PC-3 (cell line): ENCODE measurements around the gene STIM1. TPM values are rescaled to one million over a fixed set of nuclear protein-coding genes. Genes with fewer than 3 reads are reported as not detected.

Source experiments
- ATAC-seq: fragments of 200-7000 bp; cut with Tn5 transposase; 2 replicates; pipeline ENCODE4 v1.9.1; 2020; ENCODE audit warnings: mild to moderate bottlenecking, moderate library complexity
- BruUV-seq: library from RNA; stranded (reverse); fragments of 400-500 nt; replicated peaks from 2 replicates; lab custom pipeline; 2021; lab: Mats Ljungman, UMichigan
- CTCF ChIA-PET: fragments of 300-600 bp; sonication (Branson Sonifier 250); formaldehyde crosslinking; loops from one replicate; lab custom pipeline; 2022; ENCODE audit warnings: antibody characterized with exemption; lab: Charles Lee
- POLR2A ChIA-PET: fragments of 300-600 bp; sonication (Branson Sonifier 250); formaldehyde crosslinking; loops from one replicate; lab custom pipeline; 2022; ENCODE audit warnings: antibody characterized with exemption; ENCODE audit not compliant: unreplicated experiment; lab: Charles Lee
- DNase-seq: peaks from one replicate; pipeline ENCODE4 v3.0.0-alpha.2; 2015
- H2AFZ ChIP-seq: fragments of 300-600 bp; sonication (generic); 2 replicates; pipeline ENCODE4 v1.6.0; 2016; ENCODE audit warnings: antibody characterized with exemption, low read length
- H3F3A ChIP-seq: fragments of 300-600 bp; sonication (generic); one replicate; pipeline ENCODE4 v1.6.0; 2017; ENCODE audit warnings: antibody characterized with exemption, low read length, control low read depth, mild to moderate bottlenecking; ENCODE audit not compliant: unreplicated experiment
- H3K27ac ChIP-seq: fragments of 300-600 bp; sonication (generic); 2 replicates; pipeline ENCODE4 v1.5.1; 2016; ENCODE audit warnings: mild to moderate bottlenecking, low read length
- H3K27me3 ChIP-seq: fragments of 300-600 bp; sonication (generic); 2 replicates; pipeline ENCODE4 v1.6.1; 2016; ENCODE audit warnings: low read length, mixed read lengths
- H3K36me3 ChIP-seq: fragments of 300-600 bp; sonication (generic); 2 replicates; pipeline ENCODE4 v1.6.1; 2016; ENCODE audit warnings: low read depth, mixed run types, low read length, mixed read lengths
- H3K4me1 ChIP-seq: fragments of 300-600 bp; sonication (generic); 2 replicates; pipeline ENCODE4 v1.5.1; 2016; ENCODE audit warnings: low read length; ENCODE audit not compliant: insufficient read depth
- H3K4me2 ChIP-seq: fragments of 300-600 bp; sonication (generic); 2 replicates; pipeline ENCODE4 v1.6.0; 2016; ENCODE audit warnings: low read length
- H3K4me3 ChIP-seq: fragments of 300-600 bp; sonication (generic); 2 replicates; pipeline ENCODE4 v1.5.1; 2016; ENCODE audit warnings: mild to moderate bottlenecking, low read length, mixed read lengths
- H3K79me2 ChIP-seq: fragments of 300-600 bp; sonication (generic); 2 replicates; pipeline ENCODE4 v1.6.1; 2017; ENCODE audit warnings: low read length, mixed read lengths
- H3K9ac ChIP-seq: fragments of 300-600 bp; sonication (generic); 2 replicates; pipeline ENCODE4 v1.6.0; 2016; ENCODE audit warnings: mild to moderate bottlenecking, low read length
- H3K9me2 ChIP-seq: fragments of 300-600 bp; sonication (generic); replicated peaks from 2 replicates; pipeline ENCODE4 v1.6.1; 2016; ENCODE audit warnings: mixed run types, low read length, mixed read lengths
- H3K9me3 ChIP-seq: fragments of 300-600 bp; sonication (generic); 2 replicates; pipeline ENCODE4 v1.6.1; 2016; ENCODE audit warnings: low read length, mixed read lengths
- H4K20me1 ChIP-seq: fragments of 300-600 bp; sonication (generic); 2 replicates; pipeline ENCODE4 v1.6.1; 2016; ENCODE audit warnings: low read length, mixed read lengths
- CTCF ChIP-seq: fragments of 300-600 bp; sonication (generic); conservative IDR thresholded peaks from 2 replicates; pipeline ENCODE4 v1.5.1; 2017; ENCODE audit warnings: antibody characterized with exemption, low read depth, mild to moderate bottlenecking, low read length
- EZH2 ChIP-seq: fragments of 300-600 bp; sonication (generic); IDR thresholded peaks from one replicate; pipeline ENCODE4 v1.6.1; 2017; ENCODE audit warnings: antibody characterized with exemption, mild to moderate bottlenecking, low read length; ENCODE audit not compliant: unreplicated experiment
- EZH2phosphoT487 ChIP-seq: fragments of 300-600 bp; sonication (generic); IDR thresholded peaks from 2 replicates; pipeline ENCODE4 v1.6.1; 2018; ENCODE audit warnings: mild to moderate bottlenecking, antibody characterized with exemption, low read length, borderline replicate concordance
- intact Hi-C: fragments of 100-400 bp; cut with micrococcal nuclease; formaldehyde crosslinking; loops from 2 replicates; pipeline ENCODE4 v1.9.0; 2023
- total RNA-seq: library from RNA; depleted of rRNA; stranded (reverse); fragments of >200 nt; gene quantifications from 2 replicates; pipeline ENCODE4 v1.2.3, GENCODE V29; 2014

The STIM1 gene
- total RNA-seq, 1 experiment from 2014 or later: 22.8 TPM

GRCh38 chr11:3834349-3834663, 21.2 kb upstream of the STIM1 start:
- TF ChIP-seq EZH2 (no peak), CTCF (no peak), EZH2phosphoT487 (no peak)
- peaks cover 3% of the 10 kb centered on the region for H3K4me1 ChIP-seq
- DNase-seq (no peak), ATAC-seq (no peak)
- peaks cover 7% of the 10 kb centered on the region for H4K20me1 ChIP-seq
- no peaks in the 10 kb centered on the region for H3K9me3 ChIP-seq
- H2AFZ ChIP-seq: no peak overlapping the region
- no peaks in the 10 kb centered on the region for H3K27me3 ChIP-seq
- H3K9me2 ChIP-seq: no peaks in the 10 kb centered on the region
- BruUV-seq: no TSS peak
- no peak overlapping the region for H3K4me2 ChIP-seq
- H3K36me3 ChIP-seq: peaks cover 11% of the 10 kb centered on the region; the same call in 1 of the 2 replicates
- H3K9ac ChIP-seq: no peak overlapping the region
- intact Hi-C loops: no loop called here
- no peaks in the 10 kb centered on the region for H3F3A ChIP-seq
- ChIA-PET CTCF (no interaction called here), POLR2A (no interaction called here)
- no peak overlapping the region for H3K27ac ChIP-seq
- no peak overlapping the region for H3K4me3 ChIP-seq
- peaks cover 76% of the 10 kb centered on the region for H3K79me2 ChIP-seq

GRCh38 chr11:3834664-3835461, 20.6 kb upstream of the STIM1 start:
- Histone ChIP-seq H3F3A (no peaks in the 10 kb centered on the region), H3K4me2 (no peak overlapping the region)
- POLR2A ChIA-PET: no interaction called here

More at GRCh38 chr11:3834664-3835461, 20.6 kb upstream of the STIM1 start:
- H3K4me3 ChIP-seq: no peak overlapping the region
- H3K4me1 ChIP-seq: peaks cover 9% of the 10 kb centered on the region
- H2AFZ ChIP-seq: no peak overlapping the region
- no peak for DNase-seq
- TF ChIP-seq CTCF: no peak
- no peak for TF ChIP-seq EZH2phosphoT487
- TF ChIP-seq EZH2: no peak
- CTCF ChIA-PET: no interaction called here
- peaks cover 12% of the 10 kb centered on the region for H4K20me1 ChIP-seq
- no peaks in the 10 kb centered on the region for H3K9me2 ChIP-seq
- no peak overlapping the region for H3K9ac ChIP-seq
- peaks cover 81% of the 10 kb centered on the region for H3K79me2 ChIP-seq
- peaks cover 8% of the 10 kb centered on the region; the same call in 1 of the 2 replicates for H3K36me3 ChIP-seq
- H3K9me3 ChIP-seq: no peaks in the 10 kb centered on the region
- BruUV-seq: no TSS peak
- intact Hi-C loops: no loop called here
- peak; percentile 21; the same call in 1 of the 2 replicates for ATAC-seq
- H3K27ac ChIP-seq: no peak overlapping the region
- no peaks in the 10 kb centered on the region for H3K27me3 ChIP-seq
